ENCODE measurements around the gene ZMYND8.

- no peak for TF ChIP-seq CTCF (IDR thresholded peaks at IDR 0.05)
- no peak for TF ChIP-seq POLR2A (IDR thresholded peaks at IDR 0.05)
Measured at GRCh38 chr20:47233333-47234188, 122.9 kb downstream of the ZMYND8 start.

Measured in heart left ventricle (tissue), 13 donors.